Midbrain (tissue), 1 donor: ENCODE measurements around the gene TCTN3.
"Not testable (repeated sequence)": the region's sequence is repeated elsewhere in the genome, so short reads cannot be mapped to it uniquely, and the experiment has no call there.

Source experiments
- DNase-seq: peaks from one replicate; lab custom pipeline; 2025; lab: John Stamatoyannopoulos, UW

TCTN3 gene

GRCh38 chr10:95688648-95689047 is 5.1 kb downstream of the TCTN3 start:
- DNase-seq, result no peak

- no peak for DNase-seq
These were observed 9.8 kb downstream of the TCTN3 start for GRCh38 chr10:95683966-95684365.

- DNase-seq, result no peak
These were observed 18.2 kb downstream of the TCTN3 start for GRCh38 chr10:95675403-95676116.

- DNase-seq, result no peak
These were observed 19.1 kb downstream of the TCTN3 start for GRCh38 chr10:95674643-95675042.

GRCh38 chr10:95672641-95673040 is 21.1 kb downstream of the TCTN3 start:
- not testable (repeated sequence) for DNase-seq

GRCh38 chr10:95664543-95664942 is 29.2 kb downstream of the TCTN3 start:
- DNase-seq, result no peak

- DNase-seq, result no peak
These were observed 30.2 kb downstream of the TCTN3 start for GRCh38 chr10:95663496-95663895.

- DNase-seq, result no peak
These were observed 31.9 kb downstream of the TCTN3 start for GRCh38 chr10:95661818-95662217.

GRCh38 chr10:95660283-95660682 is 33.4 kb downstream of the TCTN3 start:
- no peak for DNase-seq

- no peak for DNase-seq
These were observed 36.5 kb downstream of the TCTN3 start for GRCh38 chr10:95657250-95657649.

GRCh38 chr10:95656291-95657164 is 37.2 kb downstream of the TCTN3 start, which contains the start of gene ALDH18A1:
ALDH18A1 (minus strand) TSS chr10:95656711; CDS start chr10:95653377, 3,334 bp downstream.
- peak; percentile 90 for DNase-seq

GRCh38 chr10:95655571-95656290 is 38.0 kb downstream of the TCTN3 start:
- DNase-seq, result no peak

GRCh38 chr10:95653895-95654294 is 39.8 kb downstream of the TCTN3 start:
- DNase-seq, result no peak

- no peak for DNase-seq
These were observed 42.2 kb downstream of the TCTN3 start for GRCh38 chr10:95651346-95652060.

GRCh38 chr10:95650232-95650631 is 43.5 kb downstream of the TCTN3 start:
- no peak for DNase-seq

GRCh38 chr10:95648138-95648537 is 45.6 kb downstream of the TCTN3 start:
- no peak for DNase-seq

GRCh38 chr10:95646160-95646559 is 47.6 kb downstream of the TCTN3 start:
- no peak for DNase-seq

- no peak for DNase-seq
These were observed 48.8 kb downstream of the TCTN3 start for GRCh38 chr10:95644901-95645300.

- no peak for DNase-seq
These were observed 52.8 kb downstream of the TCTN3 start for GRCh38 chr10:95640891-95641315.

GRCh38 chr10:95637911-95638310 is 55.8 kb downstream of the TCTN3 start:
- no peak for DNase-seq

- DNase-seq, result no peak
These were observed 56.6 kb downstream of the TCTN3 start for GRCh38 chr10:95637140-95637539.

GRCh38 chr10:95635319-95635733 is 58.4 kb downstream of the TCTN3 start:
- DNase-seq, result no peak
